Endothelial cell of umbilical vein (primary cell): ENCODE results near the gene ADGRD1. TPM values are rescaled to one million over a fixed set of nuclear protein-coding genes. Genes with fewer than 3 reads are reported as not detected.

Source experiments
- BruUV-seq: library from RNA; stranded (reverse); fragments of 400-500 nt; replicated peaks from 2 replicates; lab custom pipeline; 2021; lab: Mats Ljungman, UMichigan
- CTCF ChIA-PET: fragments of 300-600, 350-600 bp; sonication (Branson Sonifier 250); formaldehyde crosslinking; loops from one replicate; lab custom pipeline; 2021; ENCODE audit warnings: antibody characterized with exemption, inconsistent platforms; lab: Charles Lee
- POLR2A ChIA-PET: fragments of 300-600, 350-600 bp; sonication (Branson Sonifier 250); formaldehyde crosslinking; loops from one replicate; lab custom pipeline; 2021; ENCODE audit warnings: antibody characterized with exemption, inconsistent platforms; lab: Charles Lee
- DNase-seq: peaks from one replicate; pipeline ENCODE4 v3.0.0-alpha.2; 2011; ENCODE audit warnings: low read depth, low spot score
- FAIRE-seq: peaks from 2 replicates; lab custom pipeline; 2011; peaks lifted over from hg19 to GRCh38; lab: Jason Lieb, UNC
- H2AFZ ChIP-seq: 2 replicates; pipeline ENCODE4 v1.6.0; 2012; ENCODE audit warnings: low read depth, low read length, control low read depth, inconsistent platforms
- H3K27ac ChIP-seq: 2 replicates; pipeline ENCODE4 v1.5.1; 2011; ENCODE audit warnings: low read depth, mild to moderate bottlenecking, control low read depth, low read length, moderate library complexity; ENCODE audit not compliant: insufficient read depth
- H3K27me3 ChIP-seq, 2 experiments: 2 replicates each; pipeline versions ENCODE4 v1.6.0 to v1.6.1; 2011; ENCODE audit warnings: low read length in 2 of 2, mixed read lengths in 1 of 2; ENCODE audit not compliant: control insufficient read depth in 2 of 2, insufficient read depth in 2 of 2
- H3K36me3 ChIP-seq, 2 experiments: 2 replicates in 1 of 2; 3 replicates in 1 of 2; pipeline ENCODE4 v1.5.1; 2011; ENCODE audit warnings: low read length in 2 of 2, mild to moderate bottlenecking in 1 of 2, moderate library complexity in 1 of 2; ENCODE audit not compliant: control insufficient read depth in 2 of 2, insufficient read depth in 2 of 2; ENCODE audit errors: extremely low read depth in 1 of 2
- H3K4me1 ChIP-seq: 3 replicates; pipeline ENCODE4 v1.5.1; 2011; ENCODE audit warnings: mild to moderate bottlenecking, low read length; ENCODE audit not compliant: control insufficient read depth, insufficient read depth; ENCODE audit errors: extremely low read depth
- H3K4me2 ChIP-seq: 2 replicates; pipeline ENCODE4 v1.6.1; 2011; ENCODE audit warnings: low read length, control low read depth, mixed read lengths; ENCODE audit not compliant: insufficient read depth
- H3K4me3 ChIP-seq, 3 experiments: fragments of 200-600 bp in 1 of 3; sonication (generic), shearing (Covaris generic) in 1 of 3; replicated peaks in 1 of 3; 2 replicates each; pipeline ENCODE4 v1.5.1; 2011 to 2016; ENCODE audit warnings: control low read depth in 3 of 3, low read length in 3 of 3, mild to moderate bottlenecking in 2 of 3, inconsistent platforms in 1 of 3, low read depth in 1 of 3, moderate library complexity in 1 of 3; ENCODE audit not compliant: insufficient read depth in 1 of 3
- H3K79me2 ChIP-seq: 2 replicates; pipeline ENCODE4 v1.6.0; 2012; ENCODE audit warnings: low read length, inconsistent platforms; ENCODE audit not compliant: control insufficient read depth, insufficient read depth
- H3K9ac ChIP-seq: replicated peaks from 2 replicates; pipeline ENCODE3; 2011; ENCODE audit warnings: low read length, control low read depth; ENCODE audit not compliant: insufficient read depth; ENCODE audit errors: extremely low read depth
- H3K9me1 ChIP-seq: replicated peaks from 3 replicates; pipeline ENCODE4 v1.6.0; 2011; ENCODE audit warnings: mild to moderate bottlenecking, low read length; ENCODE audit not compliant: control insufficient read depth, insufficient read depth; ENCODE audit errors: extremely low read depth
- H3K9me3 ChIP-seq: replicated peaks from 2 replicates; pipeline ENCODE4 v1.5.1; 2012; ENCODE audit warnings: low read length, inconsistent platforms; ENCODE audit not compliant: control insufficient read depth, insufficient read depth
- H4K20me1 ChIP-seq: replicated peaks from 2 replicates; pipeline ENCODE3; 2011; ENCODE audit warnings: mild to moderate bottlenecking, low read length; ENCODE audit not compliant: control insufficient read depth, insufficient read depth; ENCODE audit errors: extremely low read depth
- CTCF ChIP-seq, 2 donors: IDR thresholded peaks; 1 replicate in 1 of 2; 2 replicates in 1 of 2; pipeline ENCODE4 v1.5.1; 2011; ENCODE audit warnings: low read length in 2 of 2, mild to moderate bottlenecking in 2 of 2, moderate library complexity in 2 of 2, control low read depth in 1 of 2, inconsistent platforms in 1 of 2, low read depth in 1 of 2; ENCODE audit not compliant: insufficient read depth in 1 of 2; ENCODE audit errors: extremely low read depth in 1 of 2
- EZH2 ChIP-seq: IDR thresholded peaks from 2 replicates; pipeline ENCODE4 v1.6.1; 2012; ENCODE audit warnings: borderline replicate concordance, low read depth, mild to moderate bottlenecking, moderate library complexity, low read length, inconsistent platforms; ENCODE audit not compliant: severe bottlenecking
- FOS ChIP-seq: IDR thresholded peaks from 2 replicates; pipeline ENCODE4 v1.6.1; 2011; ENCODE audit warnings: mild to moderate bottlenecking, low read length, moderate library complexity, borderline replicate concordance; ENCODE audit not compliant: insufficient read depth
- GATA2 ChIP-seq: IDR thresholded peaks from 2 replicates; pipeline ENCODE4 v1.7.0; 2011; ENCODE audit warnings: low read depth, mild to moderate bottlenecking, moderate library complexity, mixed read lengths, low read length; ENCODE audit not compliant: insufficient read length, insufficient read depth
- JUN ChIP-seq: IDR thresholded peaks from 2 replicates; pipeline ENCODE4 v1.6.1; 2011; ENCODE audit warnings: borderline replicate concordance, low read depth; ENCODE audit not compliant: insufficient read length, insufficient read depth
- MAX ChIP-seq: IDR thresholded peaks from 2 replicates; pipeline ENCODE4 v1.6.1; 2011; ENCODE audit not compliant: insufficient read depth, insufficient read length
- MYC ChIP-seq: IDR thresholded peaks from one replicate; pipeline ENCODE4 v1.6.1; 2011; ENCODE audit warnings: mild to moderate bottlenecking, low read depth, low read length
- POLR2A ChIP-seq: IDR thresholded peaks from 2 replicates; pipeline ENCODE4 v1.6.1; 2012; ENCODE audit warnings: low read depth, mild to moderate bottlenecking, control low read depth, low read length
- POLR2AphosphoS5 ChIP-seq: IDR thresholded peaks from 2 replicates; pipeline ENCODE4 v1.6.1; 2012; ENCODE audit warnings: low read depth, mild to moderate bottlenecking, control low read depth, low read length, moderate library complexity; ENCODE audit not compliant: insufficient read depth
- dilution Hi-C: fragments of 300-500 bp; cut with MboI; formaldehyde crosslinking; loops from one replicate; pipeline ENCODE4 v1.15.0; 2019; ENCODE audit warnings: low sequenced_read_pairs; ENCODE audit not compliant: extremely low pct_ligation_motif_present
- intact Hi-C: fragments of 100-400 bp; cut with micrococcal nuclease; formaldehyde crosslinking; loops from one replicate; pipeline ENCODE4 v1.10.0; 2022
- polyA plus RNA-seq, 4 experiments: library from polyadenylated mRNA; depleted of rRNA in 3 of 4; stranded (reverse) in 3 of 4; unstranded in 1 of 4; fragments of >200 nt; gene quantifications; 2 replicates each; pipeline versions ENCODE4 v1.2.1 to v1.2.3, GENCODE V29; 2011 to 2012; ENCODE audit warnings: missing spikeins in 1 of 4
- total RNA-seq: library from RNA; stranded (reverse); gene quantifications from 2 replicates; pipeline ENCODE4 v1.2.3, GENCODE V29; 2021

The ADGRD1 gene
- total and polyA plus RNA-seq, 2 donors (not counting 3 experiments of a cell fraction or from before 2014, with no cell fraction given), result 0.07 TPM; not detected in 1

GRCh38 chr12:131021154-131021541 lies 67.4 kb downstream of the ADGRD1 start:
- intact Hi-C loops (no loop called here), dilution Hi-C loops (no loop called here)
- DNase-seq, result no peak
- no peaks in the 10 kb centered on the region for H3K9me1 ChIP-seq
- BruUV-seq, result no TSS peak
- H3K9me3 ChIP-seq, result no peaks in the 10 kb centered on the region
- no peak for FAIRE-seq
- no peak overlapping the region for H3K4me3 ChIP-seq
- no peaks in the 10 kb centered on the region for H3K36me3 ChIP-seq
- no peaks in the 10 kb centered on the region for H3K4me1 ChIP-seq
- ChIA-PET POLR2A (no interaction called here), CTCF (no interaction called here)
- H2AFZ ChIP-seq, result no peak overlapping the region
- H3K27me3 ChIP-seq, result no peaks in the 10 kb centered on the region
- H3K27ac ChIP-seq, result no peak overlapping the region
- TF ChIP-seq MAX (no peak), GATA2 (no peak), JUN (no peak), POLR2AphosphoS5 (no peak), POLR2A (no peak), CTCF (IDR thresholded peaks at IDR 0.05; ENCODE audit: extremely low read depth in 1 of 2, insufficient read depth in 1 of 2, low read depth in 1 of 2, low read length in 2 of 2) (no peak), EZH2 (no peak), MYC (no peak), FOS (no peak)
- H3K79me2 ChIP-seq, result no peaks in the 10 kb centered on the region
- H3K4me2 ChIP-seq, result no peak overlapping the region
- H4K20me1 ChIP-seq, result no peaks in the 10 kb centered on the region
- no peak overlapping the region for H3K9ac ChIP-seq
